Endothelial cell of umbilical vein (primary cell): ENCODE results near the gene KBTBD6.

Experiments
- CTCF ChIP-seq, 2 donors: IDR thresholded peaks; 1 replicate in 1 of 2; 2 replicates in 1 of 2; pipeline ENCODE4 v1.5.1; 2011; ENCODE audit warnings: low read length in 2 of 2, mild to moderate bottlenecking in 2 of 2, moderate library complexity in 2 of 2, control low read depth in 1 of 2, inconsistent platforms in 1 of 2, low read depth in 1 of 2; ENCODE audit not compliant: insufficient read depth in 1 of 2; ENCODE audit errors: extremely low read depth in 1 of 2
- EZH2 ChIP-seq: IDR thresholded peaks from 2 replicates; pipeline ENCODE4 v1.6.1; 2012; ENCODE audit warnings: borderline replicate concordance, low read depth, mild to moderate bottlenecking, moderate library complexity, low read length, inconsistent platforms; ENCODE audit not compliant: severe bottlenecking
- FOS ChIP-seq: IDR thresholded peaks from 2 replicates; pipeline ENCODE4 v1.6.1; 2011; ENCODE audit warnings: mild to moderate bottlenecking, low read length, moderate library complexity, borderline replicate concordance; ENCODE audit not compliant: insufficient read depth
- GATA2 ChIP-seq: IDR thresholded peaks from 2 replicates; pipeline ENCODE4 v1.7.0; 2011; ENCODE audit warnings: low read depth, mild to moderate bottlenecking, moderate library complexity, mixed read lengths, low read length; ENCODE audit not compliant: insufficient read length, insufficient read depth
- JUN ChIP-seq: IDR thresholded peaks from 2 replicates; pipeline ENCODE4 v1.6.1; 2011; ENCODE audit warnings: borderline replicate concordance, low read depth; ENCODE audit not compliant: insufficient read length, insufficient read depth
- MAX ChIP-seq: IDR thresholded peaks from 2 replicates; pipeline ENCODE4 v1.6.1; 2011; ENCODE audit not compliant: insufficient read depth, insufficient read length
- MYC ChIP-seq: IDR thresholded peaks from one replicate; pipeline ENCODE4 v1.6.1; 2011; ENCODE audit warnings: mild to moderate bottlenecking, low read depth, low read length
- POLR2A ChIP-seq: IDR thresholded peaks from 2 replicates; pipeline ENCODE4 v1.6.1; 2012; ENCODE audit warnings: low read depth, mild to moderate bottlenecking, control low read depth, low read length
- POLR2AphosphoS5 ChIP-seq: IDR thresholded peaks from 2 replicates; pipeline ENCODE4 v1.6.1; 2012; ENCODE audit warnings: low read depth, mild to moderate bottlenecking, control low read depth, low read length, moderate library complexity; ENCODE audit not compliant: insufficient read depth

- TF ChIP-seq CTCF (IDR thresholded peaks at IDR 0.05; ENCODE audit: extremely low read depth in 1 of 2, insufficient read depth in 1 of 2, low read depth in 1 of 2, low read length in 2 of 2), result no peak
- no peak for TF ChIP-seq MAX
- no peak for TF ChIP-seq POLR2A
- no peak for TF ChIP-seq EZH2
- TF ChIP-seq POLR2AphosphoS5, result no peak
- TF ChIP-seq JUN, result no peak
- no peak for TF ChIP-seq MYC
- no peak for TF ChIP-seq GATA2
- no peak for TF ChIP-seq FOS
These were observed 25.0 kb downstream of the KBTBD6 start for GRCh38 chr13:41107584-41108014.
